GM18505 (cell line): ENCODE data around the gene BPIFB6.

Source experiments
- ATAC-seq: cut with Tn5 transposase; IDR thresholded peaks from one replicate; pipeline ENCODE4 v1.9.1; 2021; ENCODE audit not compliant: unreplicated experiment
- POLR2A ChIP-seq: IDR thresholded peaks from 4 replicates; pipeline ENCODE4 v1.6.1; 2011; ENCODE audit warnings: borderline replicate concordance; ENCODE audit not compliant: insufficient read depth, insufficient read length; ENCODE audit errors: extremely low read depth

Gene BPIFB6

DNA sequence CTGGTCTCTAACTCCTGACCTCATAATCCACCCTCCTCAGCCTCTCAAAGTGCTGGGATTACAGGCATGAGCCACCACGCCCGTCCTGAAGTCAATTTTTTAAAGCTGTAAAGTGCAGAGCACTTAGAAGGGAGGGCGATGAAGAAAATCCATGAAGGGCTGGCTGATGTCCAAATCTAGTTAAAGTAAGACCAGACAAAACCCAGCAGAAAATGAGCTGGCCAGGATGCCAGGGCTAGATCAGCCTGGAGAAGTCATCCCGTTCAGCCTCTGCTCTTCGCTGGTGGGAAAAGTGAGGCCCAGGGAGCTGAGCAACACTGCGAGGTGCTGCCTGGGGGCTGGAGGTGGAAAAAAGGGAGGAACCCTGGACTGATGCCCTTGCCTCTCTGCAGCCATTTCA is 51.1 kb downstream of the BPIFB6 start:
- ATAC-seq, result no peak
- no peak for TF ChIP-seq POLR2A

DNA sequence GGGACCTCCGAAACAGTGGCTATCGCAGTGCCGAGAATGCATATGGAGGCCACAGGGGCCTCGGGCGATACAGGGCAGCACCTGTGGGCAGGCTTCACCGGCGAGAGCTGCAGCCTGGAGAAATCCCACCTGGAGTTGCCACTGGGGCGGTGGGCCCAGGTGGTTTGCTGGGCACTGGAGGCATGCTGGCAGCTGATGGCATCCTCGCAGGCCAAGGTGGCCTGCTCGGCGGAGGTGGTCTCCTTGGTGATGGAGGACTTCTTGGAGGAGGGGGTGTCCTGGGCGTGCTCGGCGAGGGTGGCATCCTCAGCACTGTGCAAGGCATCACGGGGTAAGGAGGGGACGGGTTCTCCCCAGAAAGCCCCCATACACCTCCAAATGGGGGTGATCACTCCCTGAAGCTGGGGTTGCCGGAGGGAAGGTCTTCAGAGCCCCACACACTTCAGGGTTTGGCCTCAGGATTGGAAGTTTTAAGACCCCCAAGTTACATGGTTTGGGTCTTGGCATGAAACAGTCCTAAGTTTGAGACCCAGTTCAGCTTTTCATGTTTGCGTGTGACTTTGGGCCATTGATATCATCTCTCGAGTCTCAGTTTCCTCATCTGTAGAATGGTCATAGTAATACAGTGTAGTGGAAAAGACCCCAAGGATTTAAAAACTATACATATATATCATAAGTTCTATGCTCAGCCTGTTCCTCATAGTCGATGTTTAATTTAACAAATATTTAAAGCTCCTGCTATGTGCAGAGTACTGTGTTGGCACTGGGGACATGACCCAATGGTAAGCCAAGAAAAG is 52.3 kb downstream of the BPIFB6 start:
- ATAC-seq, result no peak
- no peak for TF ChIP-seq POLR2A

DNA sequence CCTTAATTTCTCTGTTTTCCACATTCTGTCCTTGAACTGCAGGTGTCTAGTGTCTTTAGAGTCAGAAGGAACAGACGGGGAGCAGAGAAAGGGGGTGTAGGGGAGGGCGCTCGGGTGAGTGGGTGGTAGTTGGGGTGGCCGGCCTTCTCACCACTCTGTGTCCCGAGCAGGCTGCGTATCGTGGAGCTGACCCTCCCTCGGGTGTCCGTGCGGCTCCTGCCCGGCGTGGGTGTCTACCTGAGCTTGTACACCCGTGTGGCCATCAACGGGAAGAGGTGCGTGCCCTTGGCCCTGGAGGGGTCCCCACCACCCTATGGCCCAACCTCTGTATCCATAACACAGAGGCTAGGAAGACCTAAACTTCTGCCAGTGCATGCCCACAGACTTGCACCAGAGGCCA is 53.3 kb downstream of the BPIFB6 start:
- ATAC-seq, result no peak
- TF ChIP-seq POLR2A, result no peak

DNA sequence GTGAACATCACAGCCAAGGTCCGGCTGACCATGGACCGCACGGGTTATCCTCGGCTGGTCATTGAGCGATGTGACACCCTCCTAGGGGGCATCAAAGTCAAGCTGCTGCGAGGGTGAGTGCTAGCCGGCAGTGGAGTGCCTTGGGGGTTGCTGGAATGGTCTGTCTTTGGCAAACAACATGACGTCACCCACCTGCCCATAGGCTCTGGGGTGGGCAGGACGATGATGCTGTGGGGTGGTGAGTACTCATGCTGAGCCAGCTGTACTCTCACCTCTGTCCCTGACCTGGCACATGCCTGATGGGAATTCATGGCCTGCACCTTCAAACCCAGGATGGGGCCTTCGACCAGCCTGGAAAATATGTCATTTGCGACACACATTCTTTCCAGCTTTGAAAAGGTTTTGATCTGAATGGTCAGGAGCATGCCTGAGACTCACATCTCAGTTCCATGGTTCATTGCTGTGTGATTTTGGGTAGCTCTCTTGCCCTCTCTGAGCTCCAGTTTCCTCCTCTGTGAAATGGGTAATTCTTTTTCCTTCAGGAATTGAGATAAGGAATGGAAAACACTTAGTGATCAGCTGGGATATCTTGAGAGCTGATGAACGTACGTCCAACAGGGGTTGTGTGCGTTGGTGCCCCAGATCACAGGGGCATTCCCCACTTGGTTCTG is 54.7 kb downstream of the BPIFB6 start:
- TF ChIP-seq POLR2A, result no peak
- ATAC-seq, result no peak

DNA sequence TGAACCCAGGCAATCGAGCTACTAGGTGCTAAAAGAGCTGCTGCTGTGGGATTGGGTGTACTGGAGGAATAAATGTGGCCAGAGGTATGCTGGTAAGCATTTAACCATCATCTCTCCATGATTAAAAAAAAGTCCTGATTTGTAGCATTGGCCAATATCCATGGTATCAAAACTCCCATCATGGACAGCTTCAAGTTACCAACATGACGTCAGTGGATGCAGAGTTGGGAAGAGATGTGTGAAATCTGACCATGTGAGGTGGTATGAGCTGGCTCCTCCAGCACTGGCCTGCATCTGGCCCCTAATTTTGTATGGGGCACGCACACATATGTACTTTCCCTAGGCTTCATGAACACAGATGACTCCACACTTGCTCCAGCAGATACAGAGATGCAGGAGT is 59.7 kb downstream of the BPIFB6 start:
- ATAC-seq, result no peak
- no peak for TF ChIP-seq POLR2A

DNA sequence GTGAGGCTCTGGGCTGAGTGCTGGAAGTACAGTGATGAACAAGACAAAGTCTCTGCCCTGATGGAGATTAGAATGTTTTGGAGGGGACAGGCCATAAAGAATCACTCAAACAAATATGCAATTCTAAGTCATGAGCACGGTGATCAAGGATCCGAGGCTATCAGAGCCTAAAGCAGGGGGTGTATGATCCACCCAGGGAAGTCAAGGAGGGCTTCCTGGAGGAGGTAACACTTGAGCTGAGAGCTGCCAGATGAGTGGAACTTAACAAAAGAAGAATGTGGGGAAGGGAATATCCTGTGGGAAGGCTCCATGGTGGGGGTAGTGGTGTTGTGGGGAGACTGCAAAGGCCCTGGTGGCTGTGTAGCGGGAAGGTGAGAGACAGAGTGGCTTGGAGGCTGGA is 60.2 kb downstream of the BPIFB6 start:
- TF ChIP-seq POLR2A, result no peak
- no peak for ATAC-seq

DNA sequence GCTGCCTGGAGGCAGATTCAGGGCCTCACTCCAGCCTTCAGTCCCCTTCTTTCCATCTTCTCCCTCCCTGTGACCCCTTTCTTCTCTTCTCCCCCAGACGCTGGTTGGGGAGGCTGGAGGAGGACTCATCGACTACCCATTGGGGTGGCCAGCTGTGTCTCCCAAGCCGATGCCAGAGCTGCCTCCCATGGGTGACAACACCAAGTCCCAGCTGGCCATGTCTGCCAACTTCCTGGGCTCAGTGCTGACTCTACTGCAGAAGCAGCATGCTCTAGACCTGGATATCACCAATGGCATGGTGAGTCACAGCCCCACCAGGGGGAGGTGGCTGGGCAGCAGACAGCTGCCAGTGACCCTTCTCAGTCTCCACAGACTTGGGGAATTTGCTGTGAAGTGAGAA is 60.9 kb downstream of the BPIFB6 start:
- TF ChIP-seq POLR2A, result no peak
- ATAC-seq, result no peak

DNA sequence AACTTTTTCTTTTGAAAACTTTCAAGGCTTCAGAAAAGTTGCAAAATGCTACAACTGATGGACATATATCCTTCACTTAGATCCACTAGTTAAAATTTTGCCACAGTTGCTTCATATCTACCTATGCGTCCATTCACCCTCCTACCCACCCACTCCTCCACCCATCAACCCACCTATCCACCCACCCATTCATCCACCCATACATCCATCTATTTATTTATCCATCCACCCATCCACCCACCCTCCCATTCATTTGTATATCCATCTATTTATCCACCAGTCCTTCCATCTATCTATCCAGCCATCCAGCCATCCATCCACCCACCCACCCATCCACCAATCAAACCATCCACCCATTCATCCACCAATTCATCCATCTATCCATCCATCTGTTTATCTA is 61.6 kb downstream of the BPIFB6 start:
- TF ChIP-seq POLR2A, result no peak
- no peak for ATAC-seq

DNA sequence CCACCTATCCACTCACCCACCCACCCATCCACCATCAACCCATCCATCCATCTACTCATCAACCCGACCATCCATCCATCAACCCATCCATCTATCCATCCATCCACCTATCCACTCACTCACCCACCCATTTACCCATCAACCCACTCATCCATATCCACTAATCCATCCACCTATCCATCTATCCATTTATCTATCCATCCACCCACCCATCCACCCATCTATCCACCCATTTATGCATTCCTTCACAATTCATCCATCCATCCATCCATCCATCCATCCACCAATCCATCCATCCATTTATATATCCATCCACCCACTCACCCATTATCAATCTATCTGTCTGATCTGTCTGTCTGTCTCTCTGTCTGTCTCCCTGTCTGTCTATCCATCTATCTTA is 62.1 kb downstream of the BPIFB6 start:
- ATAC-seq, result no peak
- TF ChIP-seq POLR2A, result no peak
